Breast epithelium (tissue), 4 donors: ENCODE measurements around the gene SLC35F4. TPM values are rescaled to one million over a fixed set of nuclear protein-coding genes. Genes with fewer than 3 reads are reported as not detected.

Source experiments
- DNase-seq, 2 donors: peaks; one replicate each; pipeline ENCODE4 v3.0.0-alpha.2; 2019; ENCODE audit warnings: low spot score in 2 of 2
- H3K27ac ChIP-seq, 2 donors: fragments of 200-600 bp; sonication (generic) in 1 of 2; one replicate each; pipeline ENCODE4 v1.5.1; 2016 to 2019; ENCODE audit warnings: mild to moderate bottlenecking in 1 of 2
- H3K27me3 ChIP-seq, 2 donors: fragments of 200-600 bp; sonication (generic) in 1 of 2; one replicate each; pipeline versions ENCODE4 v1.5.1 to v1.6.0; 2017 to 2019; ENCODE audit warnings: control low read depth in 1 of 2, mild to moderate bottlenecking in 1 of 2
- H3K36me3 ChIP-seq: fragments of 200-600 bp; one replicate; pipeline ENCODE4 v1.5.1; 2019
- H3K4me1 ChIP-seq, 2 donors: fragments of 200-600 bp; sonication (generic); one replicate each; pipeline ENCODE4 v1.5.1; 2016 to 2019; ENCODE audit warnings: control low read depth in 1 of 2
- H3K4me3 ChIP-seq, 3 donors: fragments of 200-600 bp; sonication (generic); 1 replicate in 2 of 3; 2 replicates in 1 of 3; pipeline ENCODE4 v1.5.1; 2016 to 2019; ENCODE audit warnings: mild to moderate bottlenecking in 3 of 3, moderate library complexity in 2 of 3
- H3K9me3 ChIP-seq, 2 donors: fragments of 200-600 bp; sonication (generic) in 1 of 2; one replicate each; pipeline ENCODE4 v1.5.1; 2016 to 2019; ENCODE audit warnings: control low read depth in 1 of 2
- CTCF ChIP-seq, 3 donors: fragments of 450-650 bp; IDR thresholded peaks; one replicate each; pipeline ENCODE4 v1.5.1; 2016 to 2017; ENCODE audit warnings: antibody characterized with exemption in 3 of 3, mild to moderate bottlenecking in 3 of 3, moderate library complexity in 3 of 3
- POLR2A ChIP-seq: fragments of 450-650 bp; IDR thresholded peaks from one replicate; pipeline ENCODE4 v1.6.1; 2016; ENCODE audit warnings: antibody characterized with exemption, mild to moderate bottlenecking, moderate library complexity
- POLR2AphosphoS5 ChIP-seq, 3 donors: sonication (generic); formaldehyde crosslinking; IDR thresholded peaks; one replicate each; pipeline ENCODE4 v1.6.1; 2017; ENCODE audit warnings: antibody characterized with exemption in 3 of 3
- intact Hi-C: fragments of 100-400 bp; cut with DNase I; formaldehyde crosslinking; loops from one replicate; pipeline ENCODE4 v1.15.1; 2023; ENCODE audit warnings: low total_unique reads
- total RNA-seq, 3 donors: library from RNA; depleted of rRNA; stranded (reverse); fragments of >200 nt; gene quantifications; one replicate each; pipeline ENCODE4 v1.1.0, GENCODE V29; 2016

The SLC35F4 gene
- total RNA-seq, 3 donors from 2014 or later: not detected

- no peaks in the 10 kb centered on the region for H3K4me1 ChIP-seq
- no peaks in the 10 kb centered on the region for H3K36me3 ChIP-seq
- no peaks in the 10 kb centered on the region for H3K9me3 ChIP-seq
- TF ChIP-seq POLR2AphosphoS5 (IDR thresholded peaks at IDR 0.05): no peak
- no peak for TF ChIP-seq CTCF (IDR thresholded peaks at IDR 0.05)
- TF ChIP-seq POLR2A: no peak
- no peaks in the 10 kb centered on the region for H3K27me3 ChIP-seq
- no peak overlapping the region for H3K4me3 ChIP-seq
- intact Hi-C loops: no loop called here
- DNase-seq: no peak
- no peak overlapping the region for H3K27ac ChIP-seq
Measured at GRCh38 chr14:57820581-57820980, 45.3 kb downstream of the SLC35F4 start.

GRCh38 chr14:57818511-57818910, 47.4 kb downstream of the SLC35F4 start:
- no peak overlapping the region for H3K27ac ChIP-seq
- no peak overlapping the region for H3K4me3 ChIP-seq
- no peaks in the 10 kb centered on the region for H3K36me3 ChIP-seq
- no peak for DNase-seq
- TF ChIP-seq CTCF (IDR thresholded peaks at IDR 0.05): no peak
- TF ChIP-seq POLR2A: no peak
- TF ChIP-seq POLR2AphosphoS5 (IDR thresholded peaks at IDR 0.05): no peak
- no peaks in the 10 kb centered on the region for H3K9me3 ChIP-seq
- H3K4me1 ChIP-seq: no peaks in the 10 kb centered on the region
- H3K27me3 ChIP-seq: no peaks in the 10 kb centered on the region
- intact Hi-C loops: no loop called here

- no peak for DNase-seq
- Histone ChIP-seq H3K27ac (no peak overlapping the region), H3K27me3 (no peaks in the 10 kb centered on the region), H3K36me3 (no peaks in the 10 kb centered on the region), H3K9me3 (no peaks in the 10 kb centered on the region), H3K4me1 (no peaks in the 10 kb centered on the region), H3K4me3 (no peak overlapping the region)
- intact Hi-C loops: no loop called here
- no peak for TF ChIP-seq CTCF (IDR thresholded peaks at IDR 0.05)
- no peak for TF ChIP-seq POLR2A
- TF ChIP-seq POLR2AphosphoS5 (IDR thresholded peaks at IDR 0.05): no peak
Measured at GRCh38 chr14:57816568-57817284, 49.2 kb downstream of the SLC35F4 start.

DNA sequence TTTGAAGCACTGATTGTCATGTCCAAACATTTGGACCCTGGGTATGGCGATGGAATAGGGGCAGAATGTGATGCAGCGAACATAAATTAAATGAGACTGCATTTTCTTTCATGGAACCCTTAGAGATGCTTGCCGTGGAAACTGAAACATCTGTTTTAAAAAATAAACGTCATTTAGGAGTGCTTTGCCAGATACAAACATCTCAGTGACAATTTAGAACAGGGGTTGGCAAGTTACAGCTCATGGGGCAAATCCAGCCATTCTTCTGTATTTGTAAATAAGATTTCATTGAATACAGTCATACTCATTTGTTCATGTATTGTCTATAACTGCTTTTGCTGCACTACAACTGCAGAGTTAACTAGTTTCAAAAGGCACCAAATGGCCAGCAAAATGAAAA, 51.2 kb downstream of the SLC35F4 start:
- intact Hi-C loops: no loop called here
- Histone ChIP-seq H3K4me1 (no peaks in the 10 kb centered on the region), H3K27me3 (no peaks in the 10 kb centered on the region), H3K9me3 (no peaks in the 10 kb centered on the region), H3K36me3 (no peaks in the 10 kb centered on the region), H3K27ac (no peak overlapping the region), H3K4me3 (no peak overlapping the region)
- TF ChIP-seq CTCF (IDR thresholded peaks at IDR 0.05) (no peak), POLR2AphosphoS5 (IDR thresholded peaks at IDR 0.05) (no peak), POLR2A (no peak)
- DNase-seq: no peak

- H3K27me3 ChIP-seq: no peaks in the 10 kb centered on the region
- intact Hi-C loops: no loop called here
- no peaks in the 10 kb centered on the region for H3K36me3 ChIP-seq
- H3K4me3 ChIP-seq: no peak overlapping the region
- no peaks in the 10 kb centered on the region for H3K4me1 ChIP-seq
- no peaks in the 10 kb centered on the region for H3K9me3 ChIP-seq
- no peak for TF ChIP-seq POLR2AphosphoS5 (IDR thresholded peaks at IDR 0.05)
- TF ChIP-seq POLR2A: no peak
- TF ChIP-seq CTCF (IDR thresholded peaks at IDR 0.05): no peak
- no peak for DNase-seq
- H3K27ac ChIP-seq: no peak overlapping the region
Measured at GRCh38 chr14:57812741-57813140, 53.2 kb downstream of the SLC35F4 start.
